GM12875 (cell line): ENCODE measurements around the gene CMIP.

Experiments
- H3K4me3 ChIP-seq: one replicate; pipeline ENCODE4 v1.5.1; 2011; ENCODE audit warnings: low read depth, low read length, control low read depth
- TF ChIP-seq, protein P1 (sequence below): IDR thresholded peaks from 2 replicates; pipeline ENCODE4 v1.5.1; 2011; ENCODE audit warnings: low read depth, mild to moderate bottlenecking, control low read depth, inconsistent platforms, low read length, moderate library complexity, borderline replicate concordance; ENCODE audit not compliant: insufficient read depth

Gene CMIP

DNA sequence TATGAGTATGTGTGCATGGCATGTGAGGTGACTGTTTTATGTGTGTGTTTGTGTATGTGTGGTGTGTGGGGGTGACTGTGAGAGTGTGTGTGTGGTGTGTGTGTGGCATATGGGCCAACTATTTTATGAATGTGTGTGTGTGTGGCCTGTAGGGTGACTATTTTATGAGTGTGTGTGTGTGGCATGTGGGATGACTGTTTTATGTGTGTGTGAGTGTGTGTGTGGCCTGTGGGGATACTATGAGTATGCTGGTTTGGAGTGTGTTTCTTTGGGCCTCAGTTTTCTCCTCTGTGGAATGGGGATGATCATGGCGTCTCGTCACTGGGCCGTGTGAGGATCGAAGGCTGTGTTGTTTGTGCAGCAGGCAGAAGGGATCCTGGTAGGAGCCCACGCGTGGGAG lies 182.4 kb downstream of the CMIP start:
- TF ChIP-seq, protein P1, sequence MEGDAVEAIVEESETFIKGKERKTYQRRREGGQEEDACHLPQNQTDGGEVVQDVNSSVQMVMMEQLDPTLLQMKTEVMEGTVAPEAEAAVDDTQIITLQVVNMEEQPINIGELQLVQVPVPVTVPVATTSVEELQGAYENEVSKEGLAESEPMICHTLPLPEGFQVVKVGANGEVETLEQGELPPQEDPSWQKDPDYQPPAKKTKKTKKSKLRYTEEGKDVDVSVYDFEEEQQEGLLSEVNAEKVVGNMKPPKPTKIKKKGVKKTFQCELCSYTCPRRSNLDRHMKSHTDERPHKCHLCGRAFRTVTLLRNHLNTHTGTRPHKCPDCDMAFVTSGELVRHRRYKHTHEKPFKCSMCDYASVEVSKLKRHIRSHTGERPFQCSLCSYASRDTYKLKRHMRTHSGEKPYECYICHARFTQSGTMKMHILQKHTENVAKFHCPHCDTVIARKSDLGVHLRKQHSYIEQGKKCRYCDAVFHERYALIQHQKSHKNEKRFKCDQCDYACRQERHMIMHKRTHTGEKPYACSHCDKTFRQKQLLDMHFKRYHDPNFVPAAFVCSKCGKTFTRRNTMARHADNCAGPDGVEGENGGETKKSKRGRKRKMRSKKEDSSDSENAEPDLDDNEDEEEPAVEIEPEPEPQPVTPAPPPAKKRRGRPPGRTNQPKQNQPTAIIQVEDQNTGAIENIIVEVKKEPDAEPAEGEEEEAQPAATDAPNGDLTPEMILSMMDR: no peak
- H3K4me3 ChIP-seq: no peak overlapping the region

DNA sequence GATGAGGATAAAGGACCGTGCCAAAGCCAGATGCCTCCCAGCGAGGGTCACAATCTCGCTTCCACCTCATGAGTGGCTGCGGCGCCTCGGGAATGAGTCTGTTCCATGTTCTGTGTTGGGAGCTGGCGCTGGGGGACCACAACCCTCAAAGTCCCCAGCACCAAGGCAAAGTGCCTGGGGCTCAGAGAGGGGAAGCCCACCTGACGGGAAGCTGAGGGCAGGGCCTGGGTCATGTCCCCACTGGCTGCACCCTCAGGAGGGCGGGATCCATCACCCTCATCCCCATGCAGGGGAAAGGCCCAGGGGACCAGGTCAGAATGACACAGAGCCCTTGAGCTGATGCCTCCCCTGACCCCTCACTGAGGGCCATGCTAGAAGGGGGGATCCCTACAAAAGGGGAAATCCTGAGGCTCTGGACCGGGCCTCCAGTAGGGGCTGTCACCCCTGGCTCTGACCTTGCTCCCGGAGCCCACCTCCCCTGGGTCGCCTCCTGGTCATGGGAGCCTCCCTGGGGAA lies 183.2 kb downstream of the CMIP start:
- no peak overlapping the region for H3K4me3 ChIP-seq
- TF ChIP-seq, protein P1: no peak

- TF ChIP-seq, protein P1: no peak
- H3K4me3 ChIP-seq: no peak overlapping the region
Measured at GRCh38 chr16:81629034-81629802, 184.6 kb downstream of the CMIP start.

- H3K4me3 ChIP-seq: no peak overlapping the region
- TF ChIP-seq, protein P1: no peak
Measured at GRCh38 chr16:81629896-81630634, 185.5 kb downstream of the CMIP start.

GRCh38 chr16:81630635-81631031 lies 186.0 kb downstream of the CMIP start:
- TF ChIP-seq, protein P1: no peak
- H3K4me3 ChIP-seq: no peak overlapping the region

DNA sequence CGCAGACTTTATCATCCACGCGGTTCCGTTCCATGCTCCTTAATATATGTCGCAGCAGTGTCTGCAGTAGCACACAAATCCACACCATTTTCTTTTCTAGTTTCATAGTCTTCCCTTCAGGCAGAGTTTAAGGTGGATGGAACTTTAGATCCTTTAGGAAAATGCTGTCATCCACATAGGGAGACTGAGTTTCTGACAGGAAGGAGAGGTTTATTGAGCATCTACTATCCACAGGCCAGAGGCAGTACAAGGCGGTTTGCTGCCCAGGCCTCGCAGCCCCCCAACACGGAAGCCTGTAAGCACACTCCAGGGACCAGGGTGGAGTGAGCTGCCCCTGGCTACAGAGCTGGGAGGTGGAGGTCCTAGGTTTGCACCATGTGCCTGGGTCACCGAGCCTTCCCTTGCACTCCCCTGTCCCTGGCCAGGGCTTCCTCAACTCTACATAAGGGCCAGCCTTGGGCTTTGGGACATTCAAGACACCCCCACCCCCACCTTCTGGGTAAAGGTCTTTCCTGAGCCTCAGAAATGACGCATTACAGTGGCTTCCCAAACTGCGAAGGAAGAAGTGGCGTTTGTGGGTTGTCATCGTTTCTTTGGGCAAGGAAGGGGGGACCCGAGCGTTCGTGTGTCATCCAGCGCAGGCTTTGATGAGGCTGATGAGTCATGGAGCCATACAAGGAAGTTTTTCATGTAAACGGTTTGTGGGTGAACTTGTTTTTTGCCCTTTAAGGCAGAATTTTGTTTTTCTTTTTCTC lies 188.0 kb downstream of the CMIP start:
- no peak overlapping the region for H3K4me3 ChIP-seq
- TF ChIP-seq, protein P1: no peak
